Measurements from ENCODE around the gene PPP6R2.
A peak's percentile ranks its signal among the peaks of the same experiment; 100 is the strongest.

Gene PPP6R2

GRCh38 chr22:50300620-50301257, 42.4 kb upstream of the PPP6R2 start:
- Histone ChIP-seq H3K9ac (ENCODE audit: low read depth in 1 of 2, low read length in 2 of 2) (no peak overlapping the region), H3K4me3 (ENCODE audit: low read length in 2 of 2) (peak overlapping the region in 1 of 2 donors; percentile 10), H3K36me3 (ENCODE audit: control insufficient read depth in 2 of 2, insufficient read depth in 2 of 2, low read length in 2 of 2) (peaks cover 0 to 4% of the 10 kb centered on the region in 2 donors), H3K27ac (ENCODE audit: low read depth in 2 of 2, low read length in 2 of 2) (peak overlapping the region; percentile 36 to 52), H3K27me3 (ENCODE audit: control insufficient read depth in 2 of 2, insufficient read depth in 2 of 2, low read length in 2 of 2) (no peaks in the 10 kb centered on the region), H3K4me1 (ENCODE audit: control insufficient read depth in 2 of 2, insufficient read depth in 2 of 2, low read length in 2 of 2) (peaks cover 65 to 83% of the 10 kb centered on the region in 2 donors), H3K9me3 (ENCODE audit: control insufficient read depth in 2 of 2, low read length in 2 of 2) (no peaks in the 10 kb centered on the region)

- Histone ChIP-seq H3K9ac (ENCODE audit: low read depth in 1 of 2, low read length in 2 of 2) (peak overlapping the region in 1 of 2 donors; percentile 60), H3K9me3 (ENCODE audit: control insufficient read depth in 2 of 2, low read length in 2 of 2) (no peaks in the 10 kb centered on the region), H3K4me1 (ENCODE audit: control insufficient read depth in 2 of 2, insufficient read depth in 2 of 2, low read length in 2 of 2) (peaks cover 70 to 88% of the 10 kb centered on the region in 2 donors), H3K27me3 (ENCODE audit: control insufficient read depth in 2 of 2, insufficient read depth in 2 of 2, low read length in 2 of 2) (no peaks in the 10 kb centered on the region), H3K36me3 (ENCODE audit: control insufficient read depth in 2 of 2, insufficient read depth in 2 of 2, low read length in 2 of 2) (peaks cover 0 to 4% of the 10 kb centered on the region in 2 donors), H3K4me3 (ENCODE audit: low read length in 2 of 2) (no peak overlapping the region), H3K27ac (ENCODE audit: low read depth in 2 of 2, low read length in 2 of 2) (peak overlapping the region; percentile 45 to 52)
These were observed 41.5 kb upstream of the PPP6R2 start for GRCh38 chr22:50301581-50301991.

GRCh38 chr22:50302041-50302541, 41.0 kb upstream of the PPP6R2 start:
- H3K27ac ChIP-seq (ENCODE audit: low read depth in 2 of 2, low read length in 2 of 2), result peak overlapping the region; percentile 45 to 52
- no peak overlapping the region for H3K4me3 ChIP-seq (ENCODE audit: low read length in 2 of 2)
- no peaks in the 10 kb centered on the region for H3K9me3 ChIP-seq (ENCODE audit: control insufficient read depth in 2 of 2, low read length in 2 of 2)
- no peaks in the 10 kb centered on the region for H3K27me3 ChIP-seq (ENCODE audit: control insufficient read depth in 2 of 2, insufficient read depth in 2 of 2, low read length in 2 of 2)
- peaks cover 67 to 82% of the 10 kb centered on the region in 2 donors for H3K4me1 ChIP-seq (ENCODE audit: control insufficient read depth in 2 of 2, insufficient read depth in 2 of 2, low read length in 2 of 2)
- H3K9ac ChIP-seq (ENCODE audit: low read depth in 1 of 2, low read length in 2 of 2), result peak overlapping the region in 1 of 2 donors; percentile 60
- H3K36me3 ChIP-seq (ENCODE audit: control insufficient read depth in 2 of 2, insufficient read depth in 2 of 2, low read length in 2 of 2), result peaks cover 0 to 4% of the 10 kb centered on the region in 2 donors

- no peaks in the 10 kb centered on the region for H3K9me3 ChIP-seq (ENCODE audit: control insufficient read depth in 2 of 2, low read length in 2 of 2)
- no peak overlapping the region for H3K4me3 ChIP-seq (ENCODE audit: low read length in 2 of 2)
- H3K9ac ChIP-seq (ENCODE audit: low read depth in 1 of 2, low read length in 2 of 2), result peak overlapping the region in 1 of 2 donors; percentile 60
- H3K4me1 ChIP-seq (ENCODE audit: control insufficient read depth in 2 of 2, insufficient read depth in 2 of 2, low read length in 2 of 2), result peaks cover 63 to 78% of the 10 kb centered on the region in 2 donors
- peak overlapping the region; percentile 91 to 95 for H3K27ac ChIP-seq (ENCODE audit: low read depth in 2 of 2, low read length in 2 of 2)
- peaks cover 0 to 2% of the 10 kb centered on the region in 2 donors for H3K36me3 ChIP-seq (ENCODE audit: control insufficient read depth in 2 of 2, insufficient read depth in 2 of 2, low read length in 2 of 2)
- H3K27me3 ChIP-seq (ENCODE audit: control insufficient read depth in 2 of 2, insufficient read depth in 2 of 2, low read length in 2 of 2), result no peaks in the 10 kb centered on the region
These were observed 40.6 kb upstream of the PPP6R2 start for GRCh38 chr22:50302564-50302963.

GRCh38 chr22:50303515-50303847, 39.6 kb upstream of the PPP6R2 start:
- no peak overlapping the region for H3K4me3 ChIP-seq (ENCODE audit: low read length in 2 of 2)
- H3K27me3 ChIP-seq (ENCODE audit: control insufficient read depth in 2 of 2, insufficient read depth in 2 of 2, low read length in 2 of 2), result no peaks in the 10 kb centered on the region

GRCh38 chr22:50303848-50304527, 39.1 kb upstream of the PPP6R2 start:
- Histone ChIP-seq H3K4me1 (ENCODE audit: control insufficient read depth in 2 of 2, insufficient read depth in 2 of 2, low read length in 2 of 2) (peaks cover 66 to 76% of the 10 kb centered on the region in 2 donors), H3K36me3 (ENCODE audit: control insufficient read depth in 2 of 2, insufficient read depth in 2 of 2, low read length in 2 of 2) (no peaks in the 10 kb centered on the region), H3K9me3 (ENCODE audit: control insufficient read depth in 2 of 2, low read length in 2 of 2) (no peaks in the 10 kb centered on the region), H3K27me3 (ENCODE audit: control insufficient read depth in 2 of 2, insufficient read depth in 2 of 2, low read length in 2 of 2) (no peaks in the 10 kb centered on the region), H3K4me3 (ENCODE audit: low read length in 2 of 2) (peak overlapping the region in 1 of 2 donors; percentile 14), H3K9ac (ENCODE audit: low read depth in 1 of 2, low read length in 2 of 2) (peak overlapping the region; percentile 60), H3K27ac (ENCODE audit: low read depth in 2 of 2, low read length in 2 of 2) (peak overlapping the region; percentile 91 to 95)

More at GRCh38 chr22:50303515-50303847, 39.6 kb upstream of the PPP6R2 start:
- Histone ChIP-seq H3K36me3 (ENCODE audit: control insufficient read depth in 2 of 2, insufficient read depth in 2 of 2, low read length in 2 of 2) (no peaks in the 10 kb centered on the region), H3K9ac (ENCODE audit: low read depth in 1 of 2, low read length in 2 of 2) (peak overlapping the region; percentile 60), H3K9me3 (ENCODE audit: control insufficient read depth in 2 of 2, low read length in 2 of 2) (no peaks in the 10 kb centered on the region), H3K27ac (ENCODE audit: low read depth in 2 of 2, low read length in 2 of 2) (peak overlapping the region; percentile 91 to 95), H3K4me1 (ENCODE audit: control insufficient read depth in 2 of 2, insufficient read depth in 2 of 2, low read length in 2 of 2) (peaks cover 65 to 76% of the 10 kb centered on the region in 2 donors)

- H3K27me3 ChIP-seq (ENCODE audit: control insufficient read depth in 2 of 2, insufficient read depth in 2 of 2, low read length in 2 of 2), result no peaks in the 10 kb centered on the region
- peak overlapping the region; percentile 68 to 93 for H3K9ac ChIP-seq (ENCODE audit: low read depth in 1 of 2, low read length in 2 of 2)
- peak overlapping the region; percentile 82 to 84 for H3K4me3 ChIP-seq (ENCODE audit: low read length in 2 of 2)
- H3K4me1 ChIP-seq (ENCODE audit: control insufficient read depth in 2 of 2, insufficient read depth in 2 of 2, low read length in 2 of 2), result peaks cover 69 to 77% of the 10 kb centered on the region in 2 donors
- H3K9me3 ChIP-seq (ENCODE audit: control insufficient read depth in 2 of 2, low read length in 2 of 2), result no peaks in the 10 kb centered on the region
- H3K36me3 ChIP-seq (ENCODE audit: control insufficient read depth in 2 of 2, insufficient read depth in 2 of 2, low read length in 2 of 2), result no peaks in the 10 kb centered on the region
- H3K27ac ChIP-seq (ENCODE audit: low read depth in 2 of 2, low read length in 2 of 2), result peak overlapping the region; percentile 91 to 95
These were observed 38.4 kb upstream of the PPP6R2 start for GRCh38 chr22:50304528-50305392.

GRCh38 chr22:50305393-50305922, 37.7 kb upstream of the PPP6R2 start:
- H3K9ac ChIP-seq (ENCODE audit: low read depth in 1 of 2, low read length in 2 of 2), result peak overlapping the region; percentile 88 to 93
- H3K4me3 ChIP-seq (ENCODE audit: low read length in 2 of 2), result peak overlapping the region; percentile 82 to 84
- H3K9me3 ChIP-seq (ENCODE audit: control insufficient read depth in 2 of 2, low read length in 2 of 2), result no peaks in the 10 kb centered on the region
- peaks cover 69 to 73% of the 10 kb centered on the region in 2 donors for H3K4me1 ChIP-seq (ENCODE audit: control insufficient read depth in 2 of 2, insufficient read depth in 2 of 2, low read length in 2 of 2)
- H3K27me3 ChIP-seq (ENCODE audit: control insufficient read depth in 2 of 2, insufficient read depth in 2 of 2, low read length in 2 of 2), result no peaks in the 10 kb centered on the region
- H3K36me3 ChIP-seq (ENCODE audit: control insufficient read depth in 2 of 2, insufficient read depth in 2 of 2, low read length in 2 of 2), result no peaks in the 10 kb centered on the region
- H3K27ac ChIP-seq (ENCODE audit: low read depth in 2 of 2, low read length in 2 of 2), result peak overlapping the region; percentile 91 to 95

GRCh38 chr22:50305923-50306566, 37.1 kb upstream of the PPP6R2 start:
- Histone ChIP-seq H3K4me3 (ENCODE audit: low read length in 2 of 2) (peak overlapping the region; percentile 82 to 84), H3K9me3 (ENCODE audit: control insufficient read depth in 2 of 2, low read length in 2 of 2) (no peaks in the 10 kb centered on the region), H3K9ac (ENCODE audit: low read depth in 1 of 2, low read length in 2 of 2) (peak overlapping the region; percentile 88 to 93), H3K36me3 (ENCODE audit: control insufficient read depth in 2 of 2, insufficient read depth in 2 of 2, low read length in 2 of 2) (no peaks in the 10 kb centered on the region), H3K27ac (ENCODE audit: low read depth in 2 of 2, low read length in 2 of 2) (peak overlapping the region; percentile 91 to 95), H3K4me1 (ENCODE audit: control insufficient read depth in 2 of 2, insufficient read depth in 2 of 2, low read length in 2 of 2) (peaks cover 63 to 67% of the 10 kb centered on the region in 2 donors), H3K27me3 (ENCODE audit: control insufficient read depth in 2 of 2, insufficient read depth in 2 of 2, low read length in 2 of 2) (no peaks in the 10 kb centered on the region)
